ENCODE results near the gene CCER1. TPM values are rescaled to one million over a fixed set of nuclear protein-coding genes. Genes with fewer than 3 reads are reported as not detected.

Gene CCER1
- total and polyA plus RNA-seq, 2 experiments from 2014 or later = not detected

GRCh38 chr12:90937651-90938050, 17.3 kb downstream of the CCER1 start:
- H3K9ac ChIP-seq = no peak overlapping the region
- H3K36me3 ChIP-seq (ENCODE audit: low read depth) = no peaks in the 10 kb centered on the region
- H3F3A ChIP-seq (ENCODE audit: insufficient read depth) = no peaks in the 10 kb centered on the region
- H4K20me1 ChIP-seq (ENCODE audit: insufficient read depth) = no peaks in the 10 kb centered on the region
- 82 to 83% methylated on average over 2 of the region's 2 CpGs for WGBS, 2 experiments (ENCODE audit: low coverage in 1 of 2, low lambda C conversion rate in 2 of 2, missing lambda C conversion rate in 2 of 2)
- TF ChIP-seq EZH2phosphoT487 (IDR thresholded peaks at IDR 0.05; ENCODE audit: insufficient read depth, low read depth) (no peak), EZH2 (IDR thresholded peaks at IDR 0.05; ENCODE audit: insufficient read depth, poor library complexity, severe bottlenecking) (no peak)
- no peak for DNase-seq
- no peaks in the 10 kb centered on the region for H3K4me1 ChIP-seq (ENCODE audit: insufficient read depth)
- H3K4me2 ChIP-seq (ENCODE audit: unreplicated experiment) = no peak overlapping the region
- H3K9me2 ChIP-seq (ENCODE audit: insufficient read depth) = no peaks in the 10 kb centered on the region
- H3K79me2 ChIP-seq (ENCODE audit: insufficient read depth) = no peaks in the 10 kb centered on the region
- no peak overlapping the region for H2AFZ ChIP-seq
- in situ Hi-C loops (cut with MboI) = no loop called here
- H3K4me3 ChIP-seq = no peak overlapping the region
- H3K27me3 ChIP-seq (replicated peaks; ENCODE audit: insufficient read depth) = no peaks in the 10 kb centered on the region
- H3K9me3 ChIP-seq (ENCODE audit: low read depth) = no peaks in the 10 kb centered on the region
- H3K27ac ChIP-seq = no peak overlapping the region

- Histone ChIP-seq H3K4me3 (no peak overlapping the region), H3K79me2 (ENCODE audit: insufficient read depth) (no peaks in the 10 kb centered on the region), H3K27me3 (replicated peaks; ENCODE audit: insufficient read depth) (no peaks in the 10 kb centered on the region), H3K36me3 (ENCODE audit: low read depth) (no peaks in the 10 kb centered on the region), H3F3A (ENCODE audit: insufficient read depth) (no peaks in the 10 kb centered on the region), H3K4me2 (ENCODE audit: unreplicated experiment) (no peak overlapping the region), H3K9me2 (ENCODE audit: insufficient read depth) (no peaks in the 10 kb centered on the region), H4K20me1 (ENCODE audit: insufficient read depth) (no peaks in the 10 kb centered on the region), H3K27ac (no peak overlapping the region), H3K9me3 (ENCODE audit: low read depth) (no peaks in the 10 kb centered on the region), H2AFZ (no peak overlapping the region), H3K9ac (no peak overlapping the region), H3K4me1 (ENCODE audit: insufficient read depth) (no peaks in the 10 kb centered on the region)
- no peak for TF ChIP-seq EZH2phosphoT487 (IDR thresholded peaks at IDR 0.05; ENCODE audit: insufficient read depth, low read depth)
- TF ChIP-seq EZH2 (IDR thresholded peaks at IDR 0.05; ENCODE audit: insufficient read depth, poor library complexity, severe bottlenecking) = no peak
- in situ Hi-C loops (cut with MboI) = no loop called here
- WGBS, 2 experiments (ENCODE audit: low coverage in 1 of 2, low lambda C conversion rate in 2 of 2, missing lambda C conversion rate in 2 of 2) = 96 to 98% methylated on average over 5 of the region's 5 CpGs
- DNase-seq = no peak
Measured at GRCh38 chr12:90936230-90937005, 18.6 kb downstream of the CCER1 start.

GRCh38 chr12:90925562-90925961, 29.4 kb downstream of the CCER1 start:
- no peak overlapping the region for H3K27ac ChIP-seq
- in situ Hi-C loops (cut with MboI) = no loop called here
- H3F3A ChIP-seq (ENCODE audit: insufficient read depth) = peaks cover 6% of the 10 kb centered on the region; the same call in 1 of the 2 replicates
- H3K27me3 ChIP-seq (replicated peaks; ENCODE audit: insufficient read depth) = no peaks in the 10 kb centered on the region
- no peak overlapping the region for H3K4me2 ChIP-seq (ENCODE audit: unreplicated experiment)
- H2AFZ ChIP-seq = no peak overlapping the region
- H3K79me2 ChIP-seq (ENCODE audit: insufficient read depth) = no peaks in the 10 kb centered on the region
- H3K4me1 ChIP-seq (ENCODE audit: insufficient read depth) = peaks cover 12% of the 10 kb centered on the region
- H3K9me3 ChIP-seq (ENCODE audit: low read depth) = no peaks in the 10 kb centered on the region
- no peaks in the 10 kb centered on the region for H3K36me3 ChIP-seq (ENCODE audit: low read depth)
- no peak overlapping the region for H3K4me3 ChIP-seq
- H4K20me1 ChIP-seq (ENCODE audit: insufficient read depth) = no peaks in the 10 kb centered on the region
- H3K9ac ChIP-seq = no peak overlapping the region
- no peaks in the 10 kb centered on the region for H3K9me2 ChIP-seq (ENCODE audit: insufficient read depth)
- TF ChIP-seq EZH2phosphoT487 (IDR thresholded peaks at IDR 0.05; ENCODE audit: insufficient read depth, low read depth) (no peak), EZH2 (IDR thresholded peaks at IDR 0.05; ENCODE audit: insufficient read depth, poor library complexity, severe bottlenecking) (no peak)
- no peak for DNase-seq
- 76% methylated on average over 5 of the region's 5 CpGs for WGBS, 2 experiments (ENCODE audit: low coverage in 1 of 2, low lambda C conversion rate in 2 of 2, missing lambda C conversion rate in 2 of 2)

GRCh38 chr12:90924406-90924805, 30.6 kb downstream of the CCER1 start:
- Histone ChIP-seq H3K4me3 (no peak overlapping the region), H2AFZ (no peak overlapping the region), H3K27ac (no peak overlapping the region), H3K9ac (no peak overlapping the region), H3K4me1 (ENCODE audit: insufficient read depth) (peaks cover 12% of the 10 kb centered on the region), H4K20me1 (ENCODE audit: insufficient read depth) (no peaks in the 10 kb centered on the region), H3F3A (ENCODE audit: insufficient read depth) (peaks cover 6% of the 10 kb centered on the region; the same call in 1 of the 2 replicates), H3K36me3 (ENCODE audit: low read depth) (no peaks in the 10 kb centered on the region), H3K79me2 (ENCODE audit: insufficient read depth) (no peaks in the 10 kb centered on the region), H3K9me3 (ENCODE audit: low read depth) (no peaks in the 10 kb centered on the region), H3K4me2 (ENCODE audit: unreplicated experiment) (no peak overlapping the region), H3K9me2 (ENCODE audit: insufficient read depth) (no peaks in the 10 kb centered on the region), H3K27me3 (replicated peaks; ENCODE audit: insufficient read depth) (no peaks in the 10 kb centered on the region)
- TF ChIP-seq EZH2 (IDR thresholded peaks at IDR 0.05; ENCODE audit: insufficient read depth, poor library complexity, severe bottlenecking) (no peak), EZH2phosphoT487 (IDR thresholded peaks at IDR 0.05; ENCODE audit: insufficient read depth, low read depth) (no peak)
- in situ Hi-C loops (cut with MboI) = no loop called here
- 17 to 18% methylated on average over 1 of the region's 1 CpG for WGBS, 2 experiments (ENCODE audit: low coverage in 1 of 2, low lambda C conversion rate in 2 of 2, missing lambda C conversion rate in 2 of 2)
- DNase-seq = no peak

Measured in GM23248 (cell line).